ENCODE measurements around the gene TRAF2.

The TRAF2 gene

GRCh38 chr9:136962163-136962562 is 75.8 kb downstream of the TRAF2 start:
- no peak for DNase-seq (ENCODE audit: low read depth in 2 of 2)

- no peak for DNase-seq (ENCODE audit: low read depth in 2 of 2)
Measured at GRCh38 chr9:136962701-136963248, 76.5 kb downstream of the TRAF2 start.

GRCh38 chr9:136963341-136963740 is 77.0 kb downstream of the TRAF2 start:
- DNase-seq (ENCODE audit: low read depth in 2 of 2) = no peak

- no peak for DNase-seq (ENCODE audit: low read depth in 2 of 2)
Measured at GRCh38 chr9:136963751-136964150, 77.4 kb downstream of the TRAF2 start.

- DNase-seq (ENCODE audit: low read depth in 2 of 2) = no peak
Measured at GRCh38 chr9:136964171-136964689, 77.9 kb downstream of the TRAF2 start.

GRCh38 chr9:136964833-136965422 is 78.6 kb downstream of the TRAF2 start:
- DNase-seq (ENCODE audit: low read depth in 2 of 2) = no peak

GRCh38 chr9:136965771-136966484 is 79.6 kb downstream of the TRAF2 start:
- DNase-seq (ENCODE audit: low read depth in 2 of 2) = no peak

- no peak for DNase-seq (ENCODE audit: low read depth in 2 of 2)
Measured at GRCh38 chr9:136968333-136969127, 82.2 kb downstream of the TRAF2 start.

- DNase-seq (ENCODE audit: low read depth in 2 of 2) = no peak
Measured at GRCh38 chr9:136969150-136969549, 82.8 kb downstream of the TRAF2 start.

GRCh38 chr9:136969774-136970173 is 83.5 kb downstream of the TRAF2 start:
- no peak for DNase-seq (ENCODE audit: low read depth in 2 of 2)

- DNase-seq (ENCODE audit: low read depth in 2 of 2) = no peak
Measured at GRCh38 chr9:136970361-136970760, 84.0 kb downstream of the TRAF2 start.

- no peak for DNase-seq (ENCODE audit: low read depth in 2 of 2)
Measured at GRCh38 chr9:136971746-136972145, 85.4 kb downstream of the TRAF2 start.

GRCh38 chr9:136972335-136972734 is 86.0 kb downstream of the TRAF2 start:
- DNase-seq (ENCODE audit: low read depth in 2 of 2) = no peak

- no peak for DNase-seq (ENCODE audit: low read depth in 2 of 2)
Measured at GRCh38 chr9:136972743-136973142, 86.4 kb downstream of the TRAF2 start.

- no peak for DNase-seq (ENCODE audit: low read depth in 2 of 2)
Measured at GRCh38 chr9:136973618-136974617, 87.6 kb downstream of the TRAF2 start.

GRCh38 chr9:136974817-136975535 is 88.7 kb downstream of the TRAF2 start:
- no peak for DNase-seq (ENCODE audit: low read depth in 2 of 2)

GRCh38 chr9:136975644-136976043 is 89.3 kb downstream of the TRAF2 start:
- DNase-seq (ENCODE audit: low read depth in 2 of 2) = no peak

Measured in stimulated activated CD8-positive, alpha-beta memory T cell treated with anti-CD3 and anti-CD28 coated beads, Interleukin-2, amount 100 ng/mL, for 1 hour (primary cell).